Measurements from ENCODE around the gene ALPL. TPM values are rescaled to one million over a fixed set of nuclear protein-coding genes. Genes with fewer than 3 reads are reported as not detected.
A peak's percentile ranks its signal among the peaks of the same experiment; 100 is the strongest.

ALPL gene
- total and polyA plus RNA-seq, 2 of the 4 experiments (the other 2 are of a cell fraction) = 0.54 to 2.2 TPM

DNA sequence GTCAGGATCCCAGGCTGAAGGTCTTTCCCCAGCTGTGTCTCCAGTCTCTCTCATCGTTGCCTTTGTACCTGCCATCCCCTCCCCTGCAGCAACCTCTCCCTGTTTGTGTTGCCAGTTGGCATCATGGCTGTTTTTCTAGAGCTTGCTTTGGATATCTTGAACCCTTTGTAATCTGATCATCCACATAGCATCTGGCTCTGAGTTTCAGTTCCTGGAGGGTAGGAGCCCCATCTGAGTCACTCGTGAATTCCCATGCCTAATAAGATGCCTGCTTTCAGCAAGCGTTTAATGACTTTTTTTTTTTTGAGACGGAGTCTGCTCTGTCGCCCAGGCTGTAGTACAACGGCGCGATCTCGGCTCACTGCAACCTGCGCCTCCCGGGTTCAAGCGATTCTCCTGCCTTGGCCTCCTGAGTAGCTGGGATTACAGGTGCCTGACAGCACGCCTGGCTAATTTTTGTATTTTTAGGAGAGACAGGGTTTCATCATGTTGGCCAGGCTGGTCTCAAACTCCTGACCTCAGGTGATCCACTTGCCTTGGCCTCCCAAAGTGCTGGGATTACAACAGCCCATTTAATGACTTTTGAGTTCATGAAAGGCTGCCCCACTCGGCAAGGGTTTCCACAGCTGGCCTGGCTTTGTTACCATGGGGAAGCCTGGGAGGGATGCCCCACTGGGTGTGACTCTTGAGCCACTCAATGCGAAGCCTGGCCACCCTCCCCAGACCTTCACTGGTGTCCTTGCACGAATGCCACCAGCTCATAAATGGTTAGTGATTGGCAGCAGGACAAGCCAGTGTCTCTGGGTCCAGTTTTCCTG lies 11.9 kb downstream of the ALPL start:
- Histone ChIP-seq H4K20me1 (ENCODE audit: insufficient read depth, low read length) (no peaks in the 10 kb centered on the region; the same call in 1 of the 2 replicates), H3K4me2 (ENCODE audit: low read depth, low read length) (no peak overlapping the region), H3K36me3 (ENCODE audit: control insufficient read depth, insufficient read depth, low read length) (no peaks in the 10 kb centered on the region), H3K4me1 (ENCODE audit: control insufficient read depth, insufficient read depth, low read length) (peaks cover 2% of the 10 kb centered on the region; the same call in 1 of the 2 replicates), H2AK5ac (ENCODE audit: low read depth, low read length) (no peak overlapping the region), H2BK15ac (ENCODE audit: low read depth, low read length) (no peak overlapping the region), H3K79me1 (ENCODE audit: low read depth in 1 of 2, low read length in 2 of 2) (no peaks in the 10 kb centered on the region), H4K8ac (ENCODE audit: low read depth in 2 of 2, low read length in 2 of 2) (no peak overlapping the region), H2BK120ac (ENCODE audit: low read depth, low read length) (no peak overlapping the region), H2AK9ac (replicated peaks; ENCODE audit: low read depth, low read length, poor library complexity) (no peak overlapping the region), H2BK5ac (ENCODE audit: low read depth, low read length, poor library complexity, severe bottlenecking) (no peak overlapping the region), H3K14ac (replicated peaks; ENCODE audit: low read depth, low read length) (no peak overlapping the region), H3K9me1 (ENCODE audit: insufficient read depth, low read length) (no peaks in the 10 kb centered on the region), H4K91ac (ENCODE audit: insufficient read depth, low read depth, low read length) (no peak overlapping the region), H3K4me3 (ENCODE audit: insufficient read depth, low read depth, low read length) (no peak overlapping the region), H2BK20ac (ENCODE audit: low read depth, low read length) (no peak overlapping the region), H3K56ac (ENCODE audit: extremely low read depth, insufficient read depth, low read length) (no peak overlapping the region), H3K23ac (ENCODE audit: low read depth, low read length) (no peak overlapping the region), H3K27me3 (ENCODE audit: control insufficient read depth, insufficient read depth, low read length) (no peaks in the 10 kb centered on the region; the same call in 1 of the 2 replicates), H3K4ac (ENCODE audit: low read depth, low read length) (no peak overlapping the region), H3K18ac (ENCODE audit: low read depth, low read length) (no peak overlapping the region), H2AFZ (replicated peaks; ENCODE audit: low read length, poor library complexity) (no peak overlapping the region), H3K27ac (ENCODE audit: insufficient read depth, low read length) (no peak overlapping the region), H3K9me3 (ENCODE audit: control insufficient read depth, insufficient read depth, low read length) (no peaks in the 10 kb centered on the region), H4K5ac (ENCODE audit: low read depth, low read length) (no peak overlapping the region), H3K9ac (ENCODE audit: low read depth, low read length) (no peak overlapping the region)
- no TSS peak for BruUV-seq (replicated peaks)
- POLR2A ChIA-PET (ENCODE audit: unreplicated experiment) = no interaction called here
- dilution Hi-C loops (cut with HindIII; ENCODE audit: low sequenced_read_pairs, unreplicated experiment) (no loop called here), in situ Hi-C loops (cut with MboI; ENCODE audit: low sequenced_read_pairs) (no loop called here), intact Hi-C loops (cut with micrococcal nuclease) (no loop called here)
- DNase-seq (peak; percentile 71), ATAC-seq (ENCODE audit: low read depth) (peak; percentile 73)
- WGBS, 2 experiments (ENCODE audit: extremely low coverage in 2 of 2, insufficient read length in 1 of 2) = 60% methylated on average over 3 of the region's 16 CpGs; no CpG with 5 or more reads in 1 of the 2 experiments
- CTCF ChIA-PET = interaction anchor here (1.0 to 1.5 kb wide), 2 partner anchors 9 to 11 kb away, joined by 4 to 5 read pairs; no protein-coding TSS in a partner anchor
- TF ChIP-seq BHLHE40 (IDR thresholded peaks at IDR 0.05; ENCODE audit: low read depth, low read length) = no peak
- 0 out of 2 replicates have a peak, but pooled peaks have one; percentile 14 for TF ChIP-seq MAZ (IDR thresholded peaks at IDR 0.05; ENCODE audit: borderline replicate concordance, low read depth, low read length)

Data from IMR-90 (cell line).